OCI-LY1 (cell line): ENCODE measurements around the gene PGAM2.

ENCODE experiments used
- EZH2 ChIP-seq: fragments of 200-600 bp; sonication (generic), shearing (Covaris generic); IDR thresholded peaks from 2 replicates; pipeline ENCODE4 v1.8.0; 2017; ENCODE audit warnings: borderline replicate concordance, mixed run types, mild to moderate bottlenecking, antibody characterized with exemption, low read length, moderate library complexity, mixed read lengths
- TF ChIP-seq, protein P1 (sequence below): fragments of 200-600 bp; sonication (generic), shearing (Covaris generic); IDR thresholded peaks from 2 replicates; pipeline ENCODE4 v1.5.1; 2017; ENCODE audit warnings: mild to moderate bottlenecking, antibody characterized with exemption, low read length, moderate library complexity, mixed read lengths

DNA sequence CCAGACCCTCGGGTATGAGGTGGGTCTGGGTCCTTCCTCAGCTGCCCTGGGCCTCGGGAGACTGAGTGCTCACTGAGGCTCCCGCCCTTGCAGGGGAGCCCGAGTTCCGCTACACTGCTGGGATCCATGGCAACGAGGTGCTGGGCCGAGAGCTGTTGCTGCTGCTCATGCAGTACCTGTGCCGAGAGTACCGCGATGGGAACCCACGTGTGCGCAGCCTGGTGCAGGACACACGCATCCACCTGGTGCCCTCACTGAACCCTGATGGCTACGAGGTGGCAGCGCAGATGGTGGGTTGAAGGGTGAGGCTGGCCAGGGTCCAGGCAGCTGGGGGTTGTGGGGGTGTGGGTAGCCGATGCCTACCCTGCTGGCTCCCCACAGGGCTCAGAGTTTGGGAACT lies 46.4 kb upstream of the PGAM2 start:
- no peak for TF ChIP-seq EZH2
- TF ChIP-seq, protein P1, sequence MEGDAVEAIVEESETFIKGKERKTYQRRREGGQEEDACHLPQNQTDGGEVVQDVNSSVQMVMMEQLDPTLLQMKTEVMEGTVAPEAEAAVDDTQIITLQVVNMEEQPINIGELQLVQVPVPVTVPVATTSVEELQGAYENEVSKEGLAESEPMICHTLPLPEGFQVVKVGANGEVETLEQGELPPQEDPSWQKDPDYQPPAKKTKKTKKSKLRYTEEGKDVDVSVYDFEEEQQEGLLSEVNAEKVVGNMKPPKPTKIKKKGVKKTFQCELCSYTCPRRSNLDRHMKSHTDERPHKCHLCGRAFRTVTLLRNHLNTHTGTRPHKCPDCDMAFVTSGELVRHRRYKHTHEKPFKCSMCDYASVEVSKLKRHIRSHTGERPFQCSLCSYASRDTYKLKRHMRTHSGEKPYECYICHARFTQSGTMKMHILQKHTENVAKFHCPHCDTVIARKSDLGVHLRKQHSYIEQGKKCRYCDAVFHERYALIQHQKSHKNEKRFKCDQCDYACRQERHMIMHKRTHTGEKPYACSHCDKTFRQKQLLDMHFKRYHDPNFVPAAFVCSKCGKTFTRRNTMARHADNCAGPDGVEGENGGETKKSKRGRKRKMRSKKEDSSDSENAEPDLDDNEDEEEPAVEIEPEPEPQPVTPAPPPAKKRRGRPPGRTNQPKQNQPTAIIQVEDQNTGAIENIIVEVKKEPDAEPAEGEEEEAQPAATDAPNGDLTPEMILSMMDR: no peak
